Spleen (tissue), 11 donors: ENCODE results near the gene TRPC3. TPM values are rescaled to one million over a fixed set of nuclear protein-coding genes. Genes with fewer than 3 reads are reported as not detected.

Source experiments
- DNase-seq: peaks from one replicate; pipeline ENCODE4 v3.0.0-alpha.2; 2020
- H3K27ac ChIP-seq, 8 donors: fragments of 200-600 bp; sonication (generic) in 7 of 8; 1 replicate in 4 of 8; 2 replicates in 4 of 8; pipeline versions ENCODE4 v1.5.0 to v1.8.0; 2016 to 2021; ENCODE audit warnings: inconsistent platforms in 4 of 8, mild to moderate bottlenecking in 4 of 8, moderate library complexity in 1 of 8
- H3K27me3 ChIP-seq, 7 donors: fragments of 200-600 bp; sonication (generic) in 6 of 7; replicated peaks in 1 of 7; 1 replicate in 4 of 7; 2 replicates in 3 of 7; pipeline versions ENCODE4 v1.5.0 to v1.8.0; 2016 to 2021; ENCODE audit warnings: inconsistent platforms in 3 of 7, mild to moderate bottlenecking in 1 of 7
- H3K36me3 ChIP-seq, 6 donors: fragments of 200-600 bp; sonication (generic) in 5 of 6; 1 replicate in 4 of 6; 2 replicates in 2 of 6; pipeline versions ENCODE4 v1.5.0 to v1.8.0; 2016 to 2021; ENCODE audit warnings: inconsistent platforms in 2 of 6
- H3K4me1 ChIP-seq, 6 donors: fragments of 200-600 bp; sonication (generic) in 5 of 6; 1 replicate in 3 of 6; 2 replicates in 3 of 6; pipeline versions ENCODE4 v1.5.0 to v1.8.0; 2016 to 2021; ENCODE audit warnings: inconsistent platforms in 3 of 6
- H3K4me3 ChIP-seq, 8 donors: fragments of 200-600 bp; sonication (generic) in 7 of 8; 1 replicate in 4 of 8; 2 replicates in 4 of 8; pipeline versions ENCODE4 v1.5.0 to v1.8.0; 2016 to 2021; ENCODE audit warnings: inconsistent platforms in 4 of 8, mild to moderate bottlenecking in 4 of 8, moderate library complexity in 2 of 8
- H3K9me3 ChIP-seq, 8 donors: fragments of 200-600 bp; sonication (generic) in 7 of 8; 1 replicate in 4 of 8; 2 replicates in 4 of 8; pipeline versions ENCODE4 v1.5.0 to v1.8.0; 2016 to 2021; ENCODE audit warnings: inconsistent platforms in 4 of 8
- POLR2A ChIP-seq, 3 donors: fragments of 450-650 bp; IDR thresholded peaks; one replicate each; pipeline ENCODE4 v1.5.1; 2017; ENCODE audit warnings: antibody characterized with exemption in 3 of 3, mild to moderate bottlenecking in 1 of 3
- POLR2AphosphoS5 ChIP-seq, 3 donors: sonication (generic); formaldehyde crosslinking; IDR thresholded peaks; one replicate each; pipeline ENCODE4 v1.5.1; 2017; ENCODE audit warnings: antibody characterized with exemption in 3 of 3
- WGBS, 5 donors: extraction: QIAGEN DNeasy Blood & Tissue Kit in 3 of 5; methylation state at CpG; one replicate each; pipeline versions ENCODE4 v1.1.5 to v1.1.7; 2013 to 2018; 5-methylcytosine and 5-hydroxymethylcytosine counted together
- intact Hi-C: fragments of 100-400 bp; cut with DNase I; formaldehyde crosslinking; loops from one replicate; pipeline ENCODE4 v1.15.0; 2023; ENCODE audit warnings: low total_unique reads
- polyA plus RNA-seq, 3 donors: library from polyadenylated mRNA; stranded (reverse); fragments of 200-250 nt; gene quantifications; one replicate each; pipeline ENCODE4 v1.2.1, GENCODE V29; 2013
- total RNA-seq, 7 donors: library from RNA; depleted of rRNA in 3 of 7; stranded (reverse); fragments of >200 nt in 3 of 7; fragmentation: NEBNext Ultra II Directional in 4 of 7; extraction: Animal tissue kit (Norgen Biotek cat#: 25700) in 4 of 7; gene quantifications; one replicate each; pipeline versions ENCODE4 v1.1.0 to v1.2.1, GENCODE V29; 2016 to 2021
- TF ChIP-seq, protein P1 (sequence below), 11 experiments: fragments of 200-600 bp in 7 of 11; fragments of 450-650 bp in 4 of 11; sonication (generic) in 4 of 11; IDR thresholded peaks in 8 of 11; conservative IDR thresholded peaks in 3 of 11; 1 replicate in 7 of 11; 2 replicates in 4 of 11; pipeline versions ENCODE4 v1.4.0 to v1.8.0; 2016 to 2021; ENCODE audit warnings: antibody characterized with exemption in 11 of 11, inconsistent platforms in 4 of 11, mild to moderate bottlenecking in 1 of 11
- donor health status: healthy with polysubstance abuse.
- donor health status: DM: no; HTN: no; CAD: no; lungs with moderate emphysema.
- donor health status: DM: no; HTN: no; CAD: no.
- donor health status: Bipolar disorder and iron deficiency.
- donor health status: healthy.
- donor health status: DM: no; HTN: no; CAD: no.
- donor health status: DM: yes; HTN: yes; CAD: no.

The TRPC3 gene
- total and polyA plus RNA-seq, 10 donors: 0.04 to 0.83 (median 0.24) TPM

DNA sequence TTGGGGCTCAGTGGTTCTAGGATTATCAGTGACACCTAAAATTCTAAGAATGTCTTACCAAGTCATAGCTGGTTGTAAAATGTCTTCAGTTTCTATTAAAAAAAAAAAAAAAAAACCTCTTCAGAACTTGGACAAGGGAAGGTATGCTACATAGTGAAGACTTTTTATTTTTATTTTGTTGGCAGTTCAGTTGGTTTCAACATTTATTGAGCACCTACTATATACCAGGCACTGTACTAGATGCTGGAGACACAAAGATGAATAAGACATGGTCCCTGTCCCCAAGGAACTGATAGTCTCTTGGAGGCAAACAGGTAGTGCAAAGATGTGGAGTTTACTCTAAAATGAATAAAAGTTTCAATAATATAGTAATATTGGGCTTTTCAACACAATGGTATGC lies 72.7 kb downstream of the TRPC3 start:
- DNase-seq: no peak
- H3K9me3 ChIP-seq: no peaks in the 10 kb centered on the region
- H3K4me3 ChIP-seq: no peak overlapping the region
- peaks cover 0 to 19% (median 0%) of the 10 kb centered on the region in 7 donors for H3K27me3 ChIP-seq
- no peaks in the 10 kb centered on the region for H3K36me3 ChIP-seq
- H3K4me1 ChIP-seq: no peaks in the 10 kb centered on the region
- TF ChIP-seq POLR2A (IDR thresholded peaks at IDR 0.05) (no peak), POLR2AphosphoS5 (IDR thresholded peaks at IDR 0.05) (no peak)
- TF ChIP-seq, protein P1, sequence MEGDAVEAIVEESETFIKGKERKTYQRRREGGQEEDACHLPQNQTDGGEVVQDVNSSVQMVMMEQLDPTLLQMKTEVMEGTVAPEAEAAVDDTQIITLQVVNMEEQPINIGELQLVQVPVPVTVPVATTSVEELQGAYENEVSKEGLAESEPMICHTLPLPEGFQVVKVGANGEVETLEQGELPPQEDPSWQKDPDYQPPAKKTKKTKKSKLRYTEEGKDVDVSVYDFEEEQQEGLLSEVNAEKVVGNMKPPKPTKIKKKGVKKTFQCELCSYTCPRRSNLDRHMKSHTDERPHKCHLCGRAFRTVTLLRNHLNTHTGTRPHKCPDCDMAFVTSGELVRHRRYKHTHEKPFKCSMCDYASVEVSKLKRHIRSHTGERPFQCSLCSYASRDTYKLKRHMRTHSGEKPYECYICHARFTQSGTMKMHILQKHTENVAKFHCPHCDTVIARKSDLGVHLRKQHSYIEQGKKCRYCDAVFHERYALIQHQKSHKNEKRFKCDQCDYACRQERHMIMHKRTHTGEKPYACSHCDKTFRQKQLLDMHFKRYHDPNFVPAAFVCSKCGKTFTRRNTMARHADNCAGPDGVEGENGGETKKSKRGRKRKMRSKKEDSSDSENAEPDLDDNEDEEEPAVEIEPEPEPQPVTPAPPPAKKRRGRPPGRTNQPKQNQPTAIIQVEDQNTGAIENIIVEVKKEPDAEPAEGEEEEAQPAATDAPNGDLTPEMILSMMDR (IDR thresholded peaks at IDR 0.05 in 8 of 11, conservative IDR thresholded peaks at IDR 0.05 in 3 of 11): no peak
- H3K27ac ChIP-seq: no peak overlapping the region
- intact Hi-C loops: no loop called here

DNA sequence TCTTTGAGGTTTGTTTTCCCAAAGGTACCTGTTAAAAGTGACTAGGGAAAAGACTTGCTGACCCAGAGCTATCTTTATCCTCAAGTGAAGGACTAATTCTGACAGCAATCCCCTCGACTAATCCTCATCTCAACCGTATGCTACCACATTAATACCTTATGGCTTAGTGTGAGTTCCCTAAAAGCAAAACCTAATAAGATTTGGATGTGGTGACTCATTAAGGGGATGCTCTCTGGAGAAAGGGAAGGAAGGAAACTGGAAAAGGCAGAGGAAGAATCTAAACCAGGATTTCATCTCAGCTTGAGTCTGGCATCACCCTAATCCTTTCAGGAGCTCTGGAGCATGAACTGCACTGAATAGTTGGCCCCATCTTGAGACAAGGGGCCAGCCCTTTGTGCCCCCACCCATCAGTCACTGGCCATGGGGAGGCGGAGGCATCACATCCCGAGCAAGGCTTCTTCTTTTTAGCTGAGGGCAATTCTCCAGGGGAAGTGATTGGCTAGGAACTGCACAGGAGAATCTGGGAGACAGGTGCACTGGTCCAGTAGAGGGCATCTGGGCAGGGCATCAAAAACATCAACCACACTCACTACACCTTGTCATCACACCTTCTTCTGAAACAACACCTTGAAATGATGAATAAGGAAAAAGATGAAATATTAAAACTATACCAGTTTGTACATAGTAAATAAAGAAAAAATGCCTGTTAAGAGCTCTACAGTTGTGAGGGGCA lies 74.7 kb downstream of the TRPC3 start:
- no peaks in the 10 kb centered on the region for H3K4me1 ChIP-seq
- H3K9me3 ChIP-seq: no peaks in the 10 kb centered on the region
- DNase-seq: no peak
- peaks cover 0 to 30% (median 0%) of the 10 kb centered on the region in 7 donors for H3K27me3 ChIP-seq
- H3K4me3 ChIP-seq: no peak overlapping the region
- WGBS, 5 donors: 76 to 85% (median 79%) methylated on average over 4 of the region's 4 CpGs
- intact Hi-C loops: no loop called here
- TF ChIP-seq, protein P1 (IDR thresholded peaks at IDR 0.05 in 8 of 11, conservative IDR thresholded peaks at IDR 0.05 in 3 of 11): no peak
- no peak for TF ChIP-seq POLR2AphosphoS5 (IDR thresholded peaks at IDR 0.05)
- TF ChIP-seq POLR2A (IDR thresholded peaks at IDR 0.05): no peak
- H3K36me3 ChIP-seq: no peaks in the 10 kb centered on the region
- H3K27ac ChIP-seq: no peak overlapping the region

DNA sequence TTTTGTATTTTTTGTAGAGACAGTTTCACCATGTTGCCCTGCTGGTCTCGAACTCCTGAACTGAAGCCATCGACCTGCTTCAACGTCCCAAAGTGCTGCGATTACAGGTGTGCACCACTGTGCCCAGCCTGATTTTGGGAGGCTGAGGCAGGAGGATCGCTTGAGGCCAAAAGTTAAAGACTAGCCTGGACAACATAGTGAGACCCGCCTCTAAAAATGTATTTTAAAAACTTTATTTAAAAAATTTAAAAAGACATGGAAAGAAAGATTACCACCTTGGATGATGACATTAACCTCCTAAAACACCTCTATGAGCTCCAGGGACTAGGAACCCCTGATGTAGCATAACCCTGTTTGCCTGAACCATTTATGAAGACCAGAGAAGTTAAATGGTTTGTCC lies 75.8 kb downstream of the TRPC3 start:
- 92 to 97% (median 94%) methylated on average over 6 of the region's 6 CpGs for WGBS, 5 donors
- no peak for DNase-seq
- Histone ChIP-seq H3K36me3 (no peaks in the 10 kb centered on the region), H3K9me3 (no peaks in the 10 kb centered on the region), H3K27ac (no peak overlapping the region), H3K4me3 (no peak overlapping the region), H3K4me1 (peaks cover 0 to under 1% (median 0%) of the 10 kb centered on the region in 6 donors), H3K27me3 (peaks cover 0 to 30% (median 0%) of the 10 kb centered on the region in 7 donors)
- intact Hi-C loops: no loop called here
- TF ChIP-seq, protein P1 (IDR thresholded peaks at IDR 0.05 in 8 of 11, conservative IDR thresholded peaks at IDR 0.05 in 3 of 11): no peak
- no peak for TF ChIP-seq POLR2AphosphoS5 (IDR thresholded peaks at IDR 0.05)
- no peak for TF ChIP-seq POLR2A (IDR thresholded peaks at IDR 0.05)

DNA sequence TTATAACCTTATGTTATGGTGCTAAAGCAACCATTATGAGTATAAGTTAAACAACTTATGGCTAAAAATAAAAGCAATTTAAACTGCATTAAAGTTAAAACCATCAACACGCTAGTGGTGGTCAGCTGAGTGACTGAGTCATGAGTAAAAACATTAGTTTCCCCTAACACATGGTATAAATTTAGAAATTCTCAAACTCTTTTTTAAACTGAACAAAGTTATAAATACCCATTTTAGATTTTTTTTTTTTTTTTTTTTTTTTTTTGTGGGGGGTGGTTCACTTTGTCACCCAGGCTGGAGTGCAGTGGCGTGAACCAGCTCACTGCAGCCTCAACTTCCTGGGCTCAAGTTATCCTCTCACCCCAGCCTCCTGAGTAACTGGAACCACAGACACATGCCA lies 76.2 kb downstream of the TRPC3 start:
- peaks cover 0 to 30% (median 0%) of the 10 kb centered on the region in 7 donors for H3K27me3 ChIP-seq
- H3K4me1 ChIP-seq: peaks cover 0 to 5% (median 2%) of the 10 kb centered on the region in 6 donors
- TF ChIP-seq, protein P1 (IDR thresholded peaks at IDR 0.05 in 8 of 11, conservative IDR thresholded peaks at IDR 0.05 in 3 of 11): no peak
- TF ChIP-seq POLR2A (IDR thresholded peaks at IDR 0.05): no peak
- no peak for TF ChIP-seq POLR2AphosphoS5 (IDR thresholded peaks at IDR 0.05)
- 49 to 94% (median 64%) methylated on average over 2 of the region's 2 CpGs for WGBS, 5 donors
- H3K9me3 ChIP-seq: no peaks in the 10 kb centered on the region
- intact Hi-C loops: no loop called here
- H3K4me3 ChIP-seq: no peak overlapping the region
- no peak for DNase-seq
- H3K36me3 ChIP-seq: no peaks in the 10 kb centered on the region
- no peak overlapping the region for H3K27ac ChIP-seq
